Ishikawa (cell line): ENCODE data around the gene SLAIN2.

Source experiments
- CEBPB ChIP-seq: IDR thresholded peaks from 2 replicates; pipeline ENCODE4 v1.6.1; 2012
- TAF1 ChIP-seq: IDR thresholded peaks from 2 replicates; pipeline ENCODE4 v1.6.1; 2012; ENCODE audit warnings: low read depth, mild to moderate bottlenecking
- TEAD4 ChIP-seq: IDR thresholded peaks from 2 replicates; pipeline ENCODE4 v1.6.1; 2012
- YY1 ChIP-seq: IDR thresholded peaks from 2 replicates; pipeline ENCODE4 v1.6.1; 2012; ENCODE audit warnings: low read depth
- TF ChIP-seq, protein P1 (sequence below): IDR thresholded peaks from 2 replicates; pipeline ENCODE4 v1.6.1; 2012

GRCh38 chr4:48396043-48396442, 54.7 kb downstream of the SLAIN2 start:
- TF ChIP-seq TAF1 (no peak), YY1 (no peak), TEAD4 (no peak), CEBPB (no peak)
- TF ChIP-seq, protein P1, sequence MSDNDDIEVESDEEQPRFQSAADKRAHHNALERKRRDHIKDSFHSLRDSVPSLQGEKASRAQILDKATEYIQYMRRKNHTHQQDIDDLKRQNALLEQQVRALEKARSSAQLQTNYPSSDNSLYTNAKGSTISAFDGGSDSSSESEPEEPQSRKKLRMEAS: no peak
